HAP-1 (cell line): Measurements from ENCODE around the gene UBTF.
"Not testable (repeated sequence)": the region's sequence is repeated elsewhere in the genome, so short reads cannot be mapped to it uniquely, and the experiment has no call there.

ENCODE experiments used
- DNase-seq, 2 experiments: peaks; one replicate each; pipeline ENCODE4 v3.0.0-alpha.2; 2016 to 2020; ENCODE audit warnings: low spot score in 2 of 2
- H3K27me3 ChIP-seq: fragments of 250-450 bp; sonication (Bioruptor Pico); 2 replicates; pipeline ENCODE4 v1.5.1; 2020; ENCODE audit warnings: low read depth, mild to moderate bottlenecking, moderate library complexity
- H3K36me3 ChIP-seq: fragments of 250-450 bp; sonication (Bioruptor Pico); replicated peaks from 2 replicates; pipeline ENCODE4 v1.5.1; 2020; ENCODE audit warnings: mild to moderate bottlenecking
- H3K4me1 ChIP-seq: fragments of 250-450 bp; sonication (Bioruptor Pico); 2 replicates; pipeline ENCODE4 v1.5.1; 2020; ENCODE audit warnings: mild to moderate bottlenecking
- H3K4me3 ChIP-seq: fragments of 250-450 bp; sonication (Bioruptor Pico); 2 replicates; pipeline ENCODE4 v1.5.1; 2020; ENCODE audit warnings: mild to moderate bottlenecking, moderate library complexity
- H3K9me3 ChIP-seq: fragments of 250-450 bp; sonication (Bioruptor Pico); 2 replicates; pipeline ENCODE4 v1.5.1; 2020; ENCODE audit warnings: mild to moderate bottlenecking, moderate library complexity
- in situ Hi-C: fragments of 300-500 bp; cut with MboI; formaldehyde crosslinking; loops from 3 replicates; pipeline ENCODE4 v1.14.3; 2020; ENCODE audit warnings: low sequenced_read_pairs, inconsistent platforms, mixed read lengths

The UBTF gene

DNA sequence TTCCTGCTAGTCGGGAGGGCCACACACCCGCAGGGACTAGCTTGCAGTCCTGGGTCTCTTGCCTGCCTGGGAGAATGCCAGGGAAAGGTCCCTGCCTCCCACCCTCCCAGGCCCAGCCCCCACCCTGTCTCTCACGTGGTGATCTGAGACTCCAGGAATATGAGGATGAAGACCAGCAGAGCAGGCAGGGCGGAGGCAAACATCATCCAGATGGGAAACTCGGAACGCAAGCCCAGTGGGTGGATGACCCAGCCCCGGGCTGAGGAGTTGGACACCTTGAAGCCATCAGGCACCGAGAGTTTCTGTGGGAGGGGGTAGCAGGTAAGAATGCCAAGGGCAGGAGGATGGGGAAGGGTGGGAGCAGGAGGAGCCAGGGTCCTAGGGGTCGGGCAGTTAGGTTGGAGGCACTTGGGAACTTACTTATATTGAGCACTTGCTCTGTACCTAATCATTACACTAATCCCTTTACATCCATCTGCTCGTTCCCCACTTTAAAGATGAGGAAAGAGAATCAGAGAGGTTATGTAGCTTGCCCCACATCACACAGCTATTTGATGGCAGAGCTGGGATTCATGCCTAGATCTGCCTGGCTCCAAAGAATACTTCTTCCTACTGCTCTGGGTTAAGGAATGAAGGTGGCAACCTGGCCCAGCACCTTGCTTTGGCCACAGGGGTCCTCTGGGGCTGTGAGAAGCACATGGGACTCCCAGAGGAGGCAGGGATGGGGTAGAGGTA, 35.1 kb upstream of the UBTF start:
- Histone ChIP-seq H3K4me1 (no peaks in the 10 kb centered on the region), H3K27me3 (0 out of 2 replicates have a peak, but pooled peaks cover 3% of the 10 kb centered on the region), H3K9me3 (no peaks in the 10 kb centered on the region), H3K36me3 (no peaks in the 10 kb centered on the region), H3K4me3 (no peak overlapping the region)
- no peak for DNase-seq
- in situ Hi-C loops, result no loop called here

DNA sequence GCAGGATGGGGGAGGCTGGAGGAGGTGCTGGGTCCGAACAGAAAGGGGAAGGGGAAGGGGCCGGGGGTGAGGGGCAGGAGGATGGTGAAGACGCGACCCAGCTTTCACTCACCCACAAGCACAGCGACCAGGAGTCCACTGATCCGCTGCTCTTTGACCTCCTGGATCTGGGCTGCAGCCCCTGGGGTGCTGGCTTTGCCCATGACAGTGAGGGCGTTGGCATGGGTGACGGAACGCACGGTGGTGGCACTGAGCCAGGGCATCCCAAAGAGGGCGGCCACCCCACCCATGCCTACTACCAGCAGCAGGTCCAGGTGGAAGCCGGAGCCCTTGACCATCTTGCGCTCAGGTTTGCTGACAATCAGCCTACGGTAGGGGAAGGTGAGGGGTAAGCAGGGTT, 33.5 kb upstream of the UBTF start:
- no peaks in the 10 kb centered on the region for H3K4me1 ChIP-seq
- 0 out of 2 replicates have a peak, but pooled peaks cover 3% of the 10 kb centered on the region for H3K27me3 ChIP-seq
- in situ Hi-C loops, result no loop called here
- no peak overlapping the region for H3K4me3 ChIP-seq
- no peaks in the 10 kb centered on the region for H3K9me3 ChIP-seq
- no peak for DNase-seq
- H3K36me3 ChIP-seq, result no peaks in the 10 kb centered on the region

DNA sequence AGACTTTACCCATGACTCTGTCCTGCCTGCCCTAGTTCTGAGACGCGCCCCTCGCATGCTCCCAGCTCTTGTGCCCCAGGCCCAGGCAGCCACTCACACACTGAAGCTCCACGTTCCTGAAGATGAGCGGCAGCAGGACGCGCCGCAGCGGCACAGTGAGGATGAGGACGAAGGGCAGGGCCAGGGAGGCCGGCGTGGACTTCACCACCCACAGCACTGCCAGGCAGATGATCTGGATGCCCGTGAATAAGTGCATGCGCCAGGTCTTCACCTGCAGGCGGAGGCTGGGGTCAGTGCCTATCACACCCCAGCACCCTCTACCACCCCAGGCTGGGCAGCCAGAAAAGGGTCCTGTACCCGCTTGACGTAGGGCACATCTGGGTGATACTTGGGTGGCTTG, 31.6 kb upstream of the UBTF start:
- no peaks in the 10 kb centered on the region for H3K36me3 ChIP-seq
- no peak overlapping the region for H3K4me3 ChIP-seq
- peaks cover under 1% of the 10 kb centered on the region; the same call in 1 of the 2 replicates for H3K4me1 ChIP-seq
- DNase-seq, result no peak
- 0 out of 2 replicates have a peak, but pooled peaks cover 3% of the 10 kb centered on the region for H3K27me3 ChIP-seq
- in situ Hi-C loops, result no loop called here
- no peaks in the 10 kb centered on the region for H3K9me3 ChIP-seq

DNA sequence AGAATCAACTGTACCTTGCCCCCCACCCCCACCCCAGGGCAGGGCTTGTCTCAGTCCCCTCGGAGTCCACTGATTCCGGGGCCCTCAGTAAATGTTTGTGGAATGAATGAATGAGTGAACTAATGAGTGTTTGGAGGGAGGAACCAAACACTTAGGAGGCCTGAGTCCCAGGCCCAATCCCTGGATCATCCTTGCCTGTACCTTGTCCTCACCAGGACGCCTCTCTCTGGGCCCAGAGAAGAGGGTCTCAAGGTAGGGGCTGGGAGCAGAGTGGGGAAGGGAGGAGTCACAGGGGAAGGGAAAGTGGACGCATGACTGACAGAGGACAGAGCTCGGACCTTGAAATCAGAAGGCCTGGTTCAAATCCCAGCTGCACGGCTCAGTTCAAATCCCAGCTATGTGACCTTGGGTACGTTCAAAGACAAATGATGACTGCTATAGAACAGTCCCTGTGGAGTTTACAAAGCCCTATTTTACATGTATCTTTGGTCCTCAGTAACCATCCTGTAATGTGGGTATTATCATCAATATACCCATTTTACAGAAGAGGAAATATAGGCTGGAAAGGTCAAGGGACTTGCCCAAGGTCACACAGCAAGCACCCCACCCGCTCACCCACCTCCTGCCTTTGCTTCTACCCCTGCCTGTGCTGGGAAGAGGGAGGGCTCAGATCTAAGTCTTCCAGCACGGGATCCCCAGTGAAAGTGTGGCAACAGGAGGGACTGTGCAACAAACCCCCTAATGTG, 30.2 kb upstream of the UBTF start:
- DNase-seq, result no peak
- Histone ChIP-seq H3K27me3 (no peaks in the 10 kb centered on the region), H3K4me1 (peaks cover 3% of the 10 kb centered on the region; the same call in 1 of the 2 replicates), H3K36me3 (no peaks in the 10 kb centered on the region), H3K4me3 (no peak overlapping the region), H3K9me3 (no peaks in the 10 kb centered on the region)
- in situ Hi-C loops, result no loop called here

DNA sequence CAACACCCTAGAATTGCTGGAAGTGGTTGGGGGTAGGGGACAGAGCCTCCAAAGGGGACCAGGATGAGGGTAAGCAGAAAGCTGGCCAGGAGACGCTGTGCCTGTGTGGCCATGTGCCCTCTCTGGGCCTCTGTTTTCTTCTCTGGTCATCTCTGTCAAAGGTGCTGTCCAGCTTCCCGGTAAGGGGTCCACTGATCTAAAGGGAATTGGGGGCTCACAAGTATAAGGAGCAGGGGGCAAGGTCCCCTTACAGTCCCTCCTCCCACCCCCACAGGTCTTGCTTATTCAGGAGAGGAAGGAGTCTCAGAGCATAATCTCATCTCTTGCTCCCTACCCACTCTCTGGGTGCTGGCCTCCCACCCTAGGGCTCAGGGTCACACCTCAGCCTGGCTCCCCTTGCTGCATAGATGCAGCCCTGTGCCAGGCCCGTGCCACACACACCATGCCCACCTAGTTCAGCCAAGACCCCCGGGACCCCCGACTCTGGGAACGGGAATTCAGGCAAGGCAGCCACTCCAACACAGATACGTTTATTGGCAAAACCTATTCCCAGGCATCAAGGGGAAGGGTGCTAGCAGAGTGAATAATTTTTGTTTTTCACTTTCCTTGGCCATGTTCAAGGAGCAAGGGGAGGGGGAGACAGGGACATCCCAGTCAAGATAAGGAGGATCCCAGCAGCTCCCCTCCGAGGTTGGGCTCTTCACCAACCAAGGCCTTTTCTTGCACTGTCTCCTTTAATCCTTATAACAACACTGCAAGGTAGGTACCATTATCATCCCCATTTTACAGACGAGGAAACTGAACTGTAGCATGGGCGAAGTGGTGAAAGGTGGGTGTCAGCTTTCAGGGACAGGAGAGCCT, 28.6 kb upstream of the UBTF start:
- in situ Hi-C loops, result no loop called here

DNA sequence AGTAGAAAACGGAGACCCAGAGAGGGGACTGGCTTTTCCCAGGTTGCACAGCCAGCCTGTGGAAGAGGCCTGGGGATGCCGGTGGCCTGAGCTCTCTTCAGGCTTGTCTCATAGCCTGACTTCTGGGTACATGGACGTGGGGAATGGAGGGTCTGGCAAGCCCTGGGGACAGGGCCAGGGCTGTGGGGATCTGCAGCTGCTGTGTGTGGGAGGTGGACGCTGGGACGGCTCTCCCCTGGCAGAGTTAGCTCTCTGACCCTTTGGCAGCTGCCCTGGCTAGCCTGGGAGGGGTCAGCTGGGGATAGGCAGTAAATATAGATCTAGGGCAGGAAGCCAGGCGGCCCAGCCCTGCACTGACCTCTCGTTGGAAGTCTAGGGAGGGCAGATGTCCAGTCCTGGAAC, 28.0 kb upstream of the UBTF start:
- H3K4me3 ChIP-seq, result no peak overlapping the region
- H3K9me3 ChIP-seq, result no peaks in the 10 kb centered on the region
- peaks cover 3% of the 10 kb centered on the region; the same call in 1 of the 2 replicates for H3K4me1 ChIP-seq
- in situ Hi-C loops, result no loop called here
- no peaks in the 10 kb centered on the region for H3K27me3 ChIP-seq
- no peaks in the 10 kb centered on the region for H3K36me3 ChIP-seq
- no peak for DNase-seq

More for the DNA sequence above, 28.6 kb upstream of the UBTF start:
- no peaks in the 10 kb centered on the region for H3K9me3 ChIP-seq
- no peaks in the 10 kb centered on the region for H3K36me3 ChIP-seq
- no peak overlapping the region for H3K4me3 ChIP-seq
- no peaks in the 10 kb centered on the region for H3K27me3 ChIP-seq
- no peak for DNase-seq
- H3K4me1 ChIP-seq, result peaks cover 3% of the 10 kb centered on the region; the same call in 1 of the 2 replicates

DNA sequence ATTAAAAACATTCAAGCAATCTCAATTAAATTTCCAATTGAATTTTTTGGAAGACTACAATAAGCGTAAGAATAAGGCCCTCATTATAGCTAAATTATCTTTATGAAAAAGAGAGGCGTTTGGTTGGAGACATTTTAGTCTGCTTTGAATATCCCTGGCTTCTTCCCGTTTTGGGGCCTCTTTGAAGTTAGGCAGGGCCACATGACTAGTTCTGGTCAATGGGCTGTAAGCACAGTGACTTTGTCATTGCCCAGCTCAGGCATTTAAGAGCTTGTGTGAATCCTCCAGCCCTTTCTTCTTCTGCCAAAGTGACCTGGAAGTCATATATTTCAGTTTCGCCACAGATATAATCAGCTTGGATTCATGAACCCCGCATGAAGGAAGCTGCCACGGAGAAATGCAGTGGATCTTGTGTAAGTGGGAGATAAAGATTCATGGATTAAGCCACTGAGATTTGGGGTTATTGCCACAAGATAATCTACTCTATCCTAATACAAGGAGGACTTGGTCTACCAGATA, 21.7 kb upstream of the UBTF start:
- Histone ChIP-seq H3K9me3 (no peaks in the 10 kb centered on the region; the same call in 1 of the 2 replicates), H3K4me3 (no peak overlapping the region), H3K4me1 (peaks cover 3% of the 10 kb centered on the region; the same call in 1 of the 2 replicates), H3K36me3 (no peaks in the 10 kb centered on the region), H3K27me3 (no peaks in the 10 kb centered on the region)
- DNase-seq, result no peak
- in situ Hi-C loops, result no loop called here

DNA sequence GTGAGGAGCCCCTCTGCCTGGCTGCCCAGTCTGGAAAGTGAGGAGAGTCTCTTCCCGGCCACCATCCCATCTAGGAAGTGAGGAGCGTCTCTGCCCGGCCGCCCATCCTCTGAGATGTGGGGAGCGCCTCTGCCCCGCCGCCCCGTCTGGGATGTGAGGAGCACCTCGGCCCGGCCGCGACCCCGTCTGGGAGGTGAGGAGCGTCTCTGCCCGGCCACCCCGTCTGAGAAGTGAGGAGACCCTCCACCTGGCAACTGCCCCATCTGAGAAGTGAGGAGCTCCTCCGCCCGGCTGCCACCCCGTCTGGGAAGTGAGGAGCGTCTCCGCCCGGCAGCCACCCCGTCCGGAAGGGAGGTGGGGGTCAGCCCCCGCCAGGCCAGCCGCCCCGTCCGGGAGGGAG, 18.4 kb upstream of the UBTF start:
- H3K4me3 ChIP-seq, in situ Hi-C loops, H3K9me3 ChIP-seq, H3K36me3 ChIP-seq, DNase-seq, H3K27me3 ChIP-seq, H3K4me1 ChIP-seq: not testable (repeated sequence)

DNA sequence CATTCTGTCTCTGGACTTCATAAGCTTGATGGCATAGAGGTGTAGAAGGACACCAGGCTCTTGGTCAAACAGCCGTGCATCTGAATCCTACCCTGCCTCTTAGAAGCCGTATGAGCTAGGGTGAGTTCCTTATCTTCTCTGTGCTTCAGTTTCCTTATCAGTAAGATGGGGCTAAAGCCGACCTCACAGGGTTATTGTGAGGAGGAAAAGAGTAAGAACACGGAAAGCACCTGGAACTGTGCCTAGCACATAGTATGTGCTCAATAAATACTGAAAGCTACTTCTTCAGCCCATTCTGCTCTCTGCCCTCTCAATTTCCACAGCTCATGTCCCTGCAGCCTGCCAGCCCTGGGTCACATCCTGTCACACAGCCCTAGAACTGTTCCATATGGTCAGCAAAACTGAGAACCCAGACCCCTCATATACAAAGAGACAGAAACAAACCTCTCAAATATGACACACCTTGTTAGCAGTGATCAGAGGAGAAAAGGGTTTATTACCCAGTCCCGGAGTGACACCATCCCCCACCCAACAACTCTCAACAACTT, 17.0 kb upstream of the UBTF start:
- in situ Hi-C loops, result no loop called here
- Histone ChIP-seq H3K4me1 (no peaks in the 10 kb centered on the region), H3K4me3 (no peak overlapping the region), H3K27me3 (no peaks in the 10 kb centered on the region), H3K9me3 (no peaks in the 10 kb centered on the region; the same call in 1 of the 2 replicates), H3K36me3 (no peaks in the 10 kb centered on the region)
- no peak for DNase-seq

DNA sequence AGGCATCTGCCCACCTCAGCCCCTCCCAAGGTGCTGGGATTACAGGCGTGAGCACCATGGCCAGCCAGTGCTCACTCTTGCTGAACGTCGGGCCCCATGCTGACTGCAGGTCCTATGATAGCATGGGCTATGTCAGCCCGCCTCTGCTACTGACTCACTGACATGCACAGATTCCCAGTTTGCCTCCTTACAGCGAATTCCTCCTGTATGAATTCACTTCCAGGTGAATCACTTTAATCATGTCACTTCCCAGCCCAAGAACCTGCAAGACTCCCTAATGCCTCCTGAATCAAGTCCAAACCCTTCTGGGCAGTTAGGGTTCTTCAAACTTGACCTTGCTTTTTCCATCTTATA, 16.1 kb upstream of the UBTF start:
- Histone ChIP-seq H3K4me1 (no peaks in the 10 kb centered on the region), H3K4me3 (no peak overlapping the region), H3K27me3 (no peaks in the 10 kb centered on the region), H3K9me3 (no peaks in the 10 kb centered on the region; the same call in 1 of the 2 replicates), H3K36me3 (no peaks in the 10 kb centered on the region)
- DNase-seq, result no peak
- in situ Hi-C loops, result no loop called here

DNA sequence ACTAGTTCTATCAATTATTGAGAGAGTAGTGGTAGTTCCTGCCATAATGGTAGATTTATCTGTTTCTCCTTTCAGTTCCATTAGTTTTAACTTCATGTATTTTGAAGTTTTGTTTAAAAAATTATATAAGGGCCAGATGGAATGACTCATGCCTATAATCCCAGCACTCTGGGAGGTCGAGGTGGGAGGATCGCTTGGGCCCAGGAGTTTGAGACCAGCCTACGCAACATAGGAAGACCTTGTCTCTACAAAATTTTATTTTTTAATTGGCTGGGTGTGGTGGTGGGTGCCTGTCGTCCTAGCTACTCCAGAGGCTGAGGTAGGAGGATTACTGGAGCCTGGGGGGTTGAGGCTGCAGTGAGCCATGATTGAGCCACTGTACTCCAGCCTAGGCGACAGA, 14.1 kb upstream of the UBTF start:
- no peaks in the 10 kb centered on the region for H3K36me3 ChIP-seq
- in situ Hi-C loops, result no loop called here
- no peaks in the 10 kb centered on the region for H3K27me3 ChIP-seq
- H3K9me3 ChIP-seq, result no peaks in the 10 kb centered on the region; the same call in 1 of the 2 replicates
- no peak overlapping the region for H3K4me3 ChIP-seq
- DNase-seq, result no peak
- no peaks in the 10 kb centered on the region for H3K4me1 ChIP-seq

DNA sequence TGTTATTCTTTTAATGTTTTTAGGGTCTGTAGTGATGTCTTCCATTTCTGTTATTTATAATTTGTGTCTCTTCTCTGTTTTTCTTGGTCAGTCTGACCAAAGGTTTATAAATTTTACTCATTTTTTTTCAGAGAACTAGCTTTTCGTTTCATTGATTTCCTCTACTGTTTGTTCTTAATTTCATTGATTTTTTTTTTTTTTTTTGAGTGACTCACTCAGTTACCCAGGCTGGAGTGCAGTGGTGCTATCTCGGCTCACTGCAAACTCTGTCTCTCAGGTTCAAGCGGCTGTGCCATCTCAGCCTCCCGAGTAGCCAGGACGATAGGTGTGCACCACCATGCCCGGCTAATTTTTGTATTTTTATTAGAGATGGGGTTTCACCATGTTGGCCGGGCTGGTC, 12.6 kb upstream of the UBTF start:
- H3K9me3 ChIP-seq, result no peaks in the 10 kb centered on the region; the same call in 1 of the 2 replicates
- no peak overlapping the region for H3K4me3 ChIP-seq
- no peaks in the 10 kb centered on the region for H3K4me1 ChIP-seq
- in situ Hi-C loops, result no loop called here
- no peaks in the 10 kb centered on the region for H3K36me3 ChIP-seq
- H3K27me3 ChIP-seq, result no peaks in the 10 kb centered on the region
- DNase-seq, result no peak

DNA sequence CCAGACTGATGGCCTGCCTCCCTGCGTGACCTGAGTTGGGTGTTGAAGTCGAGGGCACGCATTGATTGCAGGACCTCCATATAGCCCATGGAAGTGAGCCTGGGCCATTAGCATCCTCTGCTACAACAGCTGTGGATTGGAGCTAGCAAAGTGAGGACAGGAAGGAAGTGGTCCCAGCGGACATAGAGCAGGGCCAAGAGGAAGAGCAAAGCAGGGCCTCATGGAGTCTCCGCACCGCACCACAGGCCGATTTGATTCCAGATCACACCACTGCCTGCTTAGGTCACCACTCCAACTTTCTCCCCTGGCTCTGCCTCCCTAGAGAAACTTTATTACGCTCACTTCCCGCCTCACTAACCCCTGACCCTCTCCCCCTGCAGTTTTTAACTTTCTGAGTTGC, 10.7 kb upstream of the UBTF start:
- in situ Hi-C loops, result no loop called here
- no peak for DNase-seq
- Histone ChIP-seq H3K4me3 (no peak overlapping the region), H3K27me3 (no peaks in the 10 kb centered on the region), H3K36me3 (no peaks in the 10 kb centered on the region), H3K9me3 (no peaks in the 10 kb centered on the region), H3K4me1 (no peaks in the 10 kb centered on the region)
